ENCODE results near the gene VPS35. TPM values are rescaled to one million over a fixed set of nuclear protein-coding genes. Genes with fewer than 3 reads are reported as not detected.

VPS35 gene
- total RNA-seq, 1 experiment from 2014 or later = 70.4 TPM

DNA sequence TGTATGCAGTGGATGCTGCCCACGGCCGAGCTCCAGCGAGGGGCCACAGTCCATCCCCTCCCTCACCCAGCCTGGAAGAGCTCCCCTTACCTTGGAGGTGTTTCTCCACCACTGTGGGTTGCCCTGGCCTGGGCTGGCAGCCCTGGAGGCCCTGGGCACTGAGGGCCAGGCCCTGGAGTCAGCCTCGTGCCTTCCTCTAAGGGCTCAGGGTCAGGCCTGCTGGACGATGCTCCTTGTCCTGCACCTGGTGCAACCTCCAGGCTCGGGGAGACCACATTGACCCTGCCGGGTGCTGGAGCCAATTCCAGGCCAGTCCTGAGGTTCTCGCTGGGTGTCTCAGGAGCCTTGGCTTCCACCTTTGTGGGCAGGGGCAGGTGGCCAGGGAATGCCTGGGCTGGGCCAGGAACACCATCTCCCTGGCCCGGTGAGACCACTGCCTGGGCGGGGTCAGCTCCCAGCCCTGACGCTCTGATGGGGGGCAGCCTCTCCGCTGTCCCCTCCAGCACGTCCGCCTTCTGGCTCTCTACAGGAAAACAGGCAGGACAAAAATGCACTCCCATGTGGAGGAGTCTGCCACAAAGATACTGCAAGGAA is 48.7 kb upstream of the VPS35 start:
- H2BK12ac ChIP-seq (ENCODE audit: insufficient read length, low read depth, low read length) = no peak overlapping the region
- H3K79me1 ChIP-seq (ENCODE audit: insufficient read depth, low read depth, low read length, poor library complexity, severe bottlenecking) = no peaks in the 10 kb centered on the region
- no peak overlapping the region for H2BK120ac ChIP-seq (ENCODE audit: low read depth, low read length, poor library complexity, severe bottlenecking)
- H2AK5ac ChIP-seq (ENCODE audit: insufficient read length, low read length) = no peak overlapping the region
- no peaks in the 10 kb centered on the region; the same call in 1 of the 2 replicates for H3K27me3 Mint-ChIP-seq (ENCODE audit: low read depth)
- H2AFZ ChIP-seq (ENCODE audit: low read length) = no peak overlapping the region
- H2BK20ac ChIP-seq (ENCODE audit: low read depth, low read length, poor library complexity, severe bottlenecking) = no peak overlapping the region
- H4K8ac ChIP-seq (replicated peaks; ENCODE audit: insufficient read length, low read depth, low read length) = no peak overlapping the region
- no peaks in the 10 kb centered on the region for H3K9me3 ChIP-seq (ENCODE audit: control insufficient read depth, low read depth, low read length)
- no peaks in the 10 kb centered on the region for H3K23me2 ChIP-seq (ENCODE audit: insufficient read length, low read depth, low read length, poor library complexity, severe bottlenecking)
- H3K9me3 Mint-ChIP-seq = no peaks in the 10 kb centered on the region; a peak in 1 of 5 replicates
- peaks cover under 1 to 2% of the 10 kb centered on the region in 2 experiments; a peak in 2 of 4 replicates for H3K4me1 Mint-ChIP-seq
- H3K4me3 Mint-ChIP-seq = no peak overlapping the region
- no peak overlapping the region for H3T11ph ChIP-seq (ENCODE audit: low read length)
- no peaks in the 10 kb centered on the region for H3K79me2 ChIP-seq (ENCODE audit: insufficient read depth, low read length)
- H3K56ac ChIP-seq (ENCODE audit: insufficient read length, low read depth, low read length) = no peak overlapping the region
- no peak overlapping the region for H3K27ac Mint-ChIP-seq
- no peak overlapping the region for H3K4ac ChIP-seq (ENCODE audit: low read depth, low read length)
- no peak overlapping the region for H3K4me2 ChIP-seq (ENCODE audit: insufficient read depth, insufficient read length, low read length)
- no CpG with 5 or more reads among the region's 14 CpGs for WGBS (ENCODE audit: extremely low coverage, insufficient read length, low lambda C conversion rate)
- no peak overlapping the region for H3K14ac ChIP-seq (ENCODE audit: insufficient read depth, low read length)
- H4K5ac ChIP-seq (ENCODE audit: insufficient read length, low read depth, low read length) = no peak overlapping the region
- no peak for DNase-seq
- H4K20me1 ChIP-seq (ENCODE audit: control insufficient read depth, insufficient read depth, insufficient read length) = no peaks in the 10 kb centered on the region
- no peak overlapping the region for H3K23ac ChIP-seq (ENCODE audit: insufficient read length, low read depth, low read length)
- no peak overlapping the region for H3K18ac ChIP-seq (ENCODE audit: insufficient read length, low read depth, low read length)
- H3K27ac ChIP-seq (ENCODE audit: insufficient read length, low read depth, low read length) = no peak overlapping the region
- H2BK15ac ChIP-seq (ENCODE audit: low read depth, low read length) = no peak overlapping the region
- H3K4me1 ChIP-seq (ENCODE audit: insufficient read depth, low read length) = no peaks in the 10 kb centered on the region
- H3K27me3 ChIP-seq (ENCODE audit: insufficient read depth, low read length) = no peaks in the 10 kb centered on the region
- H4K91ac ChIP-seq (ENCODE audit: insufficient read length, low read depth, low read length) = no peak overlapping the region
- H2BK5ac ChIP-seq (ENCODE audit: insufficient read length, low read length) = no peak overlapping the region
- no peak for TF ChIP-seq CTCF (conservative IDR thresholded peaks at IDR 0.05)
- H3K36me3 Mint-ChIP-seq (ENCODE audit: insufficient read depth in 1 of 3, low read depth in 3 of 3) = no peaks in the 10 kb centered on the region
- H3K9ac ChIP-seq (ENCODE audit: extremely low read depth, insufficient read length, low read length) = no peak overlapping the region
